Sigmoid colon (tissue), 7 donors: ENCODE results near the gene GRIK4. TPM values are rescaled to one million over a fixed set of nuclear protein-coding genes. Genes with fewer than 3 reads are reported as not detected.

Source experiments
- DNase-seq: peaks from one replicate; pipeline ENCODE4 v3.0.0-alpha.2; 2019
- H3K27ac ChIP-seq, 4 donors: fragments of 200-600 bp; sonication (generic); one replicate each; pipeline ENCODE4 v1.5.1; 2016 to 2019; ENCODE audit warnings: mild to moderate bottlenecking in 1 of 4
- H3K27me3 ChIP-seq, 3 donors: fragments of 200-600 bp; sonication (generic); one replicate each; pipeline ENCODE4 v1.5.1; 2019; ENCODE audit warnings: mild to moderate bottlenecking in 1 of 3
- H3K36me3 ChIP-seq, 4 donors: fragments of 200-600 bp; sonication (generic); one replicate each; pipeline ENCODE4 v1.5.1; 2016 to 2019
- H3K4me1 ChIP-seq, 4 donors: fragments of 200-600 bp; sonication (generic); one replicate each; pipeline ENCODE4 v1.5.1; 2017 to 2019
- H3K4me3 ChIP-seq, 4 donors: fragments of 200-600 bp; sonication (generic); one replicate each; pipeline ENCODE4 v1.5.1; 2017 to 2019; ENCODE audit warnings: mild to moderate bottlenecking in 2 of 4, moderate library complexity in 1 of 4
- H3K9me3 ChIP-seq, 4 donors: fragments of 200-600 bp in 3 of 4; sonication (generic) in 3 of 4; one replicate each; pipeline versions ENCODE4 v1.5.1 to v1.6.1; 2013 to 2019
- EP300 ChIP-seq, 4 donors: sonication (generic); formaldehyde crosslinking; IDR thresholded peaks; one replicate each; pipeline ENCODE4 v1.6.1; 2017; ENCODE audit warnings: antibody characterized with exemption in 4 of 4
- POLR2A ChIP-seq, 2 donors: fragments of 450-650 bp; IDR thresholded peaks; one replicate each; pipeline ENCODE4 v1.6.1; 2016; ENCODE audit warnings: antibody characterized with exemption in 2 of 2, mild to moderate bottlenecking in 2 of 2, moderate library complexity in 2 of 2
- POLR2AphosphoS5 ChIP-seq, 4 donors: sonication (generic); formaldehyde crosslinking; IDR thresholded peaks; one replicate each; pipeline ENCODE4 v1.6.1; 2017; ENCODE audit warnings: antibody characterized with exemption in 4 of 4
- WGBS, 2 donors: extraction: QIAGEN DNeasy Blood & Tissue Kit; methylation state at CpG; one replicate each; pipeline ENCODE4 v1.1.7; 2013; 5-methylcytosine and 5-hydroxymethylcytosine counted together
- intact Hi-C: fragments of 100-400 bp; cut with DNase I; formaldehyde crosslinking; loops from one replicate; pipeline ENCODE4 v1.15.1; 2023
- polyA plus RNA-seq, 3 donors: library from polyadenylated mRNA; stranded (reverse); fragments of 200-250 nt; gene quantifications; one replicate each; pipeline ENCODE4 v1.2.3, GENCODE V29; 2013
- total RNA-seq, 4 donors: library from RNA; depleted of rRNA; stranded (reverse); fragments of >200 nt; gene quantifications; one replicate each; pipeline ENCODE4 v1.1.0, GENCODE V29; 2016
- TF ChIP-seq, protein P1 (sequence below), 4 experiments: fragments of 450-650 bp in 3 of 4; fragments of 200-600 bp in 1 of 4; IDR thresholded peaks; one replicate each; pipeline ENCODE4 v1.5.1; 2016 to 2019; ENCODE audit warnings: antibody characterized with exemption in 4 of 4, mild to moderate bottlenecking in 3 of 4, moderate library complexity in 2 of 4
- donor health status: healthy with polysubstance abuse.
- donor health status: Bipolar disorder and iron deficiency.
- donor health status: healthy.

Gene GRIK4
- total and polyA plus RNA-seq, 7 donors, result 0.10 to 0.36 (median 0.27) TPM; not detected in 4

DNA sequence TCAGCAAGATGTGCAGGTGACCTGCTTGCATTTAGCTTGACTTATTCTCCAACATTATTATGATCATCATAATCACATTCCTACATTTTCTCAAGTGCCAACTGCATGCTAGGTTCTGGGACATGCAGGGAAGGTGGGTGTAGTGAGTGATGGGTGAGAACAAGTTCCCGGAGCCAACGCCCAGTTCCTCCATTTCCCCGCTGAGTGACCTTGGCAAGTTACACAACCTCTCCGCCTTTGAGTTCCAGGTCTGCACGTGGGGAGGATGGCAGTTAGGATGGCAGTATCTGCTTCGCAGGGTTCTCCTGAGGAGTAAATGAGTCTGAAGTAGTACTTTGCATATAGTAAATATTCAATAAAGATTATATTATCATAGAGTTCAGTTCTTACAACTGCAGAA, 140.3 kb downstream of the GRIK4 start:
- Histone ChIP-seq H3K36me3 (no peaks in the 10 kb centered on the region), H3K27ac (no peak overlapping the region), H3K4me3 (no peak overlapping the region), H3K4me1 (no peaks in the 10 kb centered on the region), H3K27me3 (no peaks in the 10 kb centered on the region), H3K9me3 (no peaks in the 10 kb centered on the region)
- WGBS, 2 donors, result 53 to 84% methylated on average over 6 of the region's 6 CpGs
- no peak for DNase-seq
- TF ChIP-seq POLR2A (IDR thresholded peaks at IDR 0.05) (no peak), POLR2AphosphoS5 (IDR thresholded peaks at IDR 0.05) (no peak), EP300 (IDR thresholded peaks at IDR 0.05) (no peak)
- TF ChIP-seq, protein P1, sequence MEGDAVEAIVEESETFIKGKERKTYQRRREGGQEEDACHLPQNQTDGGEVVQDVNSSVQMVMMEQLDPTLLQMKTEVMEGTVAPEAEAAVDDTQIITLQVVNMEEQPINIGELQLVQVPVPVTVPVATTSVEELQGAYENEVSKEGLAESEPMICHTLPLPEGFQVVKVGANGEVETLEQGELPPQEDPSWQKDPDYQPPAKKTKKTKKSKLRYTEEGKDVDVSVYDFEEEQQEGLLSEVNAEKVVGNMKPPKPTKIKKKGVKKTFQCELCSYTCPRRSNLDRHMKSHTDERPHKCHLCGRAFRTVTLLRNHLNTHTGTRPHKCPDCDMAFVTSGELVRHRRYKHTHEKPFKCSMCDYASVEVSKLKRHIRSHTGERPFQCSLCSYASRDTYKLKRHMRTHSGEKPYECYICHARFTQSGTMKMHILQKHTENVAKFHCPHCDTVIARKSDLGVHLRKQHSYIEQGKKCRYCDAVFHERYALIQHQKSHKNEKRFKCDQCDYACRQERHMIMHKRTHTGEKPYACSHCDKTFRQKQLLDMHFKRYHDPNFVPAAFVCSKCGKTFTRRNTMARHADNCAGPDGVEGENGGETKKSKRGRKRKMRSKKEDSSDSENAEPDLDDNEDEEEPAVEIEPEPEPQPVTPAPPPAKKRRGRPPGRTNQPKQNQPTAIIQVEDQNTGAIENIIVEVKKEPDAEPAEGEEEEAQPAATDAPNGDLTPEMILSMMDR (IDR thresholded peaks at IDR 0.05), result no peak
- intact Hi-C loops, result no loop called here

DNA sequence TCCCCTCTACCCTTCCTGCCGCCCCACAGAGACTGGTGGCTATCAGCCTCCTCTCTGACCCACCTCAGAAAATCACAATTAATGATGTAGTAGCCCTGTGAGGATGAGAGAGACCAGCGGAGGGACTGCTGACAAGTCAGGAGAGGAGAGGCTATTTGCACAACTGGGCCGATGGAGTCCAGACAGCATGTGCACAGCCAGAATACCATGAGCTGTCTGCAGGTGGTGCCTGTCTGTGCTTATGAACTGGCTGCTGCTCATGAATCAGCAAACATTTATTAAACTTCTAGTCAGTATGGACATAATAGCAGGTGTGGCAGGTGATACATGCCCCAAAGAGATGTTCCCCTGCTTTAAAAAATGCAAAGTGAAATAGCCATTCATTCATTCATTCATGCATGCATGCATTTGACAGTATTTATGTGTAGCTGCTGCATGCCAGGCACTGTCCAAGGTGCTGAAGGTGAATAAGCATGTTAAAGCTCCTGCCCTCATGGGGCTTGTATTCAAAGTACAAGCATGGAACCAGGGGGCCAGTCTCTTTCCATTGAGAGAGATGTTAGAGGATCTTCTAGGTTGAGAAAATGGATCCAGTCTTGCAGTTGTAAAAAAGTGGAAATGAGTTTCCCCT, 141.3 kb downstream of the GRIK4 start:
- Histone ChIP-seq H3K4me1 (no peaks in the 10 kb centered on the region), H3K9me3 (no peaks in the 10 kb centered on the region), H3K27me3 (no peaks in the 10 kb centered on the region), H3K27ac (no peak overlapping the region), H3K4me3 (no peak overlapping the region), H3K36me3 (no peaks in the 10 kb centered on the region)
- intact Hi-C loops, result no loop called here
- no peak for DNase-seq
- 84 to 87% methylated on average over 3 of the region's 3 CpGs for WGBS, 2 donors
- TF ChIP-seq, protein P1 (IDR thresholded peaks at IDR 0.05), result no peak

DNA sequence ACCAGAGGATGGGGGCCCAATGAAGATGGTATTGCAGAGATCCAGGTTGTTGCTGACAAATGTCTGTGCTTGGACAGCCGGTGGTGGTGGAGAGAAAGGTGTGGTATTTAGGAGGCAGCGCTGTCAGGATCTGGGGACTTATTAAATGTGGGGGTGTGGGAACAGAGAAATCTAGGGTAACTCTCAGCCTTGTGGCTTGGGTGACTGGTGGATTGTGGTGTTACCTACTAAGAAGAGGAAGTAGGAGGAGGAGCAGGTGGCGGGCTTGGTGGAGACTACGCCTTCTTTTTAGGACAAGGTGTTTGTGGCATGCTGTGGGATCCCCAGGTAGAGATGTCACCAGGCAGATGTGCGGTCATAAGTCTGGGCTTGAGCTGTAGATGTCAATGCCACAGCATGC, 144.0 kb downstream of the GRIK4 start:
- H3K4me1 ChIP-seq, result no peaks in the 10 kb centered on the region
- H3K36me3 ChIP-seq, result no peaks in the 10 kb centered on the region
- no peak overlapping the region for H3K27ac ChIP-seq
- no peak overlapping the region for H3K4me3 ChIP-seq
- DNase-seq, result no peak
- H3K27me3 ChIP-seq, result peaks cover 0 to 4% (median 0%) of the 10 kb centered on the region in 3 donors
- intact Hi-C loops, result no loop called here
- TF ChIP-seq, protein P1 (IDR thresholded peaks at IDR 0.05), result no peak
- TF ChIP-seq POLR2A (IDR thresholded peaks at IDR 0.05) (no peak), EP300 (IDR thresholded peaks at IDR 0.05) (no peak), POLR2AphosphoS5 (IDR thresholded peaks at IDR 0.05) (no peak)
- no peaks in the 10 kb centered on the region for H3K9me3 ChIP-seq
- 85 to 89% methylated on average over 5 of the region's 5 CpGs for WGBS, 2 donors

DNA sequence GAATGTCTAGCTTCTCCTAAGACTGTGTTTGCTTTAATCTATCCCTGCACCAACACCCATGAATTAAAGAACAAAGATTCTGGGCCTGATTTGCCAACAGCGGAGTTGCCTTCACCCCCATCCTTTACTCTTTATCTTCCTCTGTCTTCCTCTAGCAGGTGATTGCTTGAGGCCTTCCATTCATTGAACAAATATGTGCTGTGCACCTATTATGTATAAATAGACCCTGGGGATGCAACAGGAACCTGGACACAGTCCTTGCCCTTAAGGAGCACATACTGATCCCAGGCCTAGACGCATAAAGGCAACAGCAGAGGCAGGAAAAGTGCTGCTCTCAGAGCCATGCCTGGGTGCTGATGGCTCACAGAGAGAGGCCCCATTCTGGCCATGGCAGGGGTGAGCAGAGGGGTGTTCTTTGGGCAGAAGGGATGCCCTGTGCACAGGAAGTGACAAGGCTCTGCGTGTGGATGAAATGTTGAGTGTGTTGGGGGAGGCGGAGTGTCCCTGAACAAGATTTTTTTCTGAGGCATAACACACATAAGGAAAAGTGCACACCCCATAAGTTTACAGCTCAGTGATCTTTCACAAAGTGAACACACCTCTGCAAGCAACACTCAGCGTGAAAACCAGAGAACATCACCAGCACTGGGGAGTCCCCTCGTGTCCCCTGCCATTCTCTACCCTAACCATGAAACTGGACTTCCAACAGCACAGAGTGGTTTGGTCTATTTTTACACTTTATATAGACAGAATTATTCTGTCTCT, 145.9 kb downstream of the GRIK4 start:
- H3K27me3 ChIP-seq, result peaks cover 0 to 4% (median 0%) of the 10 kb centered on the region in 3 donors
- no peaks in the 10 kb centered on the region for H3K36me3 ChIP-seq
- no peak overlapping the region for H3K27ac ChIP-seq
- H3K9me3 ChIP-seq, result no peaks in the 10 kb centered on the region
- WGBS, 2 donors, result 77 to 79% methylated on average over 6 of the region's 6 CpGs
- intact Hi-C loops, result no loop called here
- H3K4me1 ChIP-seq, result no peaks in the 10 kb centered on the region
- DNase-seq, result no peak
- no peak for TF ChIP-seq EP300 (IDR thresholded peaks at IDR 0.05)
- TF ChIP-seq POLR2A (IDR thresholded peaks at IDR 0.05), result no peak
- no peak for TF ChIP-seq POLR2AphosphoS5 (IDR thresholded peaks at IDR 0.05)
- TF ChIP-seq, protein P1 (IDR thresholded peaks at IDR 0.05), result no peak
- no peak overlapping the region for H3K4me3 ChIP-seq
